Endothelial cell of umbilical vein (primary cell): ENCODE measurements around the gene SNRNP35. TPM values are rescaled to one million over a fixed set of nuclear protein-coding genes. Genes with fewer than 3 reads are reported as not detected.

Experiments used
- BruUV-seq: library from RNA; stranded (reverse); fragments of 400-500 nt; replicated peaks from 2 replicates; lab custom pipeline; 2021; lab: Mats Ljungman, UMichigan
- CTCF ChIA-PET: fragments of 300-600, 350-600 bp; sonication (Branson Sonifier 250); formaldehyde crosslinking; loops from one replicate; lab custom pipeline; 2021; ENCODE audit warnings: antibody characterized with exemption, inconsistent platforms; lab: Charles Lee
- POLR2A ChIA-PET: fragments of 300-600, 350-600 bp; sonication (Branson Sonifier 250); formaldehyde crosslinking; loops from one replicate; lab custom pipeline; 2021; ENCODE audit warnings: antibody characterized with exemption, inconsistent platforms; lab: Charles Lee
- DNase-seq: peaks from one replicate; pipeline ENCODE4 v3.0.0-alpha.2; 2011; ENCODE audit warnings: low read depth, low spot score
- FAIRE-seq: peaks from 2 replicates; lab custom pipeline; 2011; peaks lifted over from hg19 to GRCh38; lab: Jason Lieb, UNC
- H2AFZ ChIP-seq: 2 replicates; pipeline ENCODE4 v1.6.0; 2012; ENCODE audit warnings: low read depth, low read length, control low read depth, inconsistent platforms
- H3K27ac ChIP-seq: 2 replicates; pipeline ENCODE4 v1.5.1; 2011; ENCODE audit warnings: low read depth, mild to moderate bottlenecking, control low read depth, low read length, moderate library complexity; ENCODE audit not compliant: insufficient read depth
- H3K27me3 ChIP-seq, 2 experiments: 2 replicates each; pipeline versions ENCODE4 v1.6.0 to v1.6.1; 2011; ENCODE audit warnings: low read length in 2 of 2, mixed read lengths in 1 of 2; ENCODE audit not compliant: control insufficient read depth in 2 of 2, insufficient read depth in 2 of 2
- H3K36me3 ChIP-seq, 2 experiments: 2 replicates in 1 of 2; 3 replicates in 1 of 2; pipeline ENCODE4 v1.5.1; 2011; ENCODE audit warnings: low read length in 2 of 2, mild to moderate bottlenecking in 1 of 2, moderate library complexity in 1 of 2; ENCODE audit not compliant: control insufficient read depth in 2 of 2, insufficient read depth in 2 of 2; ENCODE audit errors: extremely low read depth in 1 of 2
- H3K4me1 ChIP-seq: 3 replicates; pipeline ENCODE4 v1.5.1; 2011; ENCODE audit warnings: mild to moderate bottlenecking, low read length; ENCODE audit not compliant: control insufficient read depth, insufficient read depth; ENCODE audit errors: extremely low read depth
- H3K4me2 ChIP-seq: 2 replicates; pipeline ENCODE4 v1.6.1; 2011; ENCODE audit warnings: low read length, control low read depth, mixed read lengths; ENCODE audit not compliant: insufficient read depth
- H3K4me3 ChIP-seq, 3 experiments: fragments of 200-600 bp in 1 of 3; sonication (generic), shearing (Covaris generic) in 1 of 3; replicated peaks in 1 of 3; 2 replicates each; pipeline ENCODE4 v1.5.1; 2011 to 2016; ENCODE audit warnings: control low read depth in 3 of 3, low read length in 3 of 3, mild to moderate bottlenecking in 2 of 3, inconsistent platforms in 1 of 3, low read depth in 1 of 3, moderate library complexity in 1 of 3; ENCODE audit not compliant: insufficient read depth in 1 of 3
- H3K79me2 ChIP-seq: 2 replicates; pipeline ENCODE4 v1.6.0; 2012; ENCODE audit warnings: low read length, inconsistent platforms; ENCODE audit not compliant: control insufficient read depth, insufficient read depth
- H3K9ac ChIP-seq: replicated peaks from 2 replicates; pipeline ENCODE3; 2011; ENCODE audit warnings: low read length, control low read depth; ENCODE audit not compliant: insufficient read depth; ENCODE audit errors: extremely low read depth
- H3K9me1 ChIP-seq: replicated peaks from 3 replicates; pipeline ENCODE4 v1.6.0; 2011; ENCODE audit warnings: mild to moderate bottlenecking, low read length; ENCODE audit not compliant: control insufficient read depth, insufficient read depth; ENCODE audit errors: extremely low read depth
- H3K9me3 ChIP-seq: replicated peaks from 2 replicates; pipeline ENCODE4 v1.5.1; 2012; ENCODE audit warnings: low read length, inconsistent platforms; ENCODE audit not compliant: control insufficient read depth, insufficient read depth
- H4K20me1 ChIP-seq: replicated peaks from 2 replicates; pipeline ENCODE3; 2011; ENCODE audit warnings: mild to moderate bottlenecking, low read length; ENCODE audit not compliant: control insufficient read depth, insufficient read depth; ENCODE audit errors: extremely low read depth
- EZH2 ChIP-seq: IDR thresholded peaks from 2 replicates; pipeline ENCODE4 v1.6.1; 2012; ENCODE audit warnings: borderline replicate concordance, low read depth, mild to moderate bottlenecking, moderate library complexity, low read length, inconsistent platforms; ENCODE audit not compliant: severe bottlenecking
- FOS ChIP-seq: IDR thresholded peaks from 2 replicates; pipeline ENCODE4 v1.6.1; 2011; ENCODE audit warnings: mild to moderate bottlenecking, low read length, moderate library complexity, borderline replicate concordance; ENCODE audit not compliant: insufficient read depth
- GATA2 ChIP-seq: IDR thresholded peaks from 2 replicates; pipeline ENCODE4 v1.7.0; 2011; ENCODE audit warnings: low read depth, mild to moderate bottlenecking, moderate library complexity, mixed read lengths, low read length; ENCODE audit not compliant: insufficient read length, insufficient read depth
- JUN ChIP-seq: IDR thresholded peaks from 2 replicates; pipeline ENCODE4 v1.6.1; 2011; ENCODE audit warnings: borderline replicate concordance, low read depth; ENCODE audit not compliant: insufficient read length, insufficient read depth
- MYC ChIP-seq: IDR thresholded peaks from one replicate; pipeline ENCODE4 v1.6.1; 2011; ENCODE audit warnings: mild to moderate bottlenecking, low read depth, low read length
- POLR2A ChIP-seq: IDR thresholded peaks from 2 replicates; pipeline ENCODE4 v1.6.1; 2012; ENCODE audit warnings: low read depth, mild to moderate bottlenecking, control low read depth, low read length
- POLR2AphosphoS5 ChIP-seq: IDR thresholded peaks from 2 replicates; pipeline ENCODE4 v1.6.1; 2012; ENCODE audit warnings: low read depth, mild to moderate bottlenecking, control low read depth, low read length, moderate library complexity; ENCODE audit not compliant: insufficient read depth
- dilution Hi-C: fragments of 300-500 bp; cut with MboI; formaldehyde crosslinking; loops from one replicate; pipeline ENCODE4 v1.15.0; 2019; ENCODE audit warnings: low sequenced_read_pairs; ENCODE audit not compliant: extremely low pct_ligation_motif_present
- intact Hi-C: fragments of 100-400 bp; cut with micrococcal nuclease; formaldehyde crosslinking; loops from one replicate; pipeline ENCODE4 v1.10.0; 2022
- polyA plus RNA-seq, 4 experiments: library from polyadenylated mRNA; depleted of rRNA in 3 of 4; stranded (reverse) in 3 of 4; unstranded in 1 of 4; fragments of >200 nt; gene quantifications; 2 replicates each; pipeline versions ENCODE4 v1.2.1 to v1.2.3, GENCODE V29; 2011 to 2012; ENCODE audit warnings: missing spikeins in 1 of 4
- total RNA-seq: library from RNA; stranded (reverse); gene quantifications from 2 replicates; pipeline ENCODE4 v1.2.3, GENCODE V29; 2021
- TF ChIP-seq, protein P1 (sequence below), 2 donors: IDR thresholded peaks; 1 replicate in 1 of 2; 2 replicates in 1 of 2; pipeline ENCODE4 v1.5.1; 2011; ENCODE audit warnings: low read length in 2 of 2, mild to moderate bottlenecking in 2 of 2, moderate library complexity in 2 of 2, control low read depth in 1 of 2, inconsistent platforms in 1 of 2, low read depth in 1 of 2; ENCODE audit not compliant: insufficient read depth in 1 of 2; ENCODE audit errors: extremely low read depth in 1 of 2
- TF ChIP-seq, protein P2 (sequence below): IDR thresholded peaks from 2 replicates; pipeline ENCODE4 v1.6.1; 2011; ENCODE audit not compliant: insufficient read depth, insufficient read length

SNRNP35 gene
- total and polyA plus RNA-seq, 2 donors (not counting 3 experiments of a cell fraction or from before 2014, with no cell fraction given), result 15.9 to 30.6 TPM

DNA sequence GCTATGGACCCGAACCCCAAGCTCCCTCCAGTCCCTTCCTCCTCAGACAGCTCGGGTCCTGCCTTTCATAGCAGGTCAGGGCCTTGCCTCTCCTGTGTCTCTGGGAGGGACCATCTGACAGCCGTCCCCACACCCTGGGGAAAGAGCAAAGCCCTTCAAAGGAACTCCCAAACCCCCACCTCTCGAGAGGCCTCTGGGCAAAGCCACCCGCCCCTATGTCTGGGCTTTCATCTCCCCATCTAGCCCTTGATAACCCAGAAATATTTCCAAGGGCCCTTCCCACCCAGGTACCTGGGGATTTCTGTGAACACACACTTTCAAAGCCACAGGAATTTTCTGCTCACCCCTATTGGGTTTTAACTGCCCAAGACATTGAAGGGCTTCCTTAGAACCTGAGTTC lies 32.1 kb downstream of the SNRNP35 start:
- no peak overlapping the region for H3K27ac ChIP-seq
- no peaks in the 10 kb centered on the region for H3K9me1 ChIP-seq
- TF ChIP-seq POLR2A, result no peak
- TF ChIP-seq, protein P1, sequence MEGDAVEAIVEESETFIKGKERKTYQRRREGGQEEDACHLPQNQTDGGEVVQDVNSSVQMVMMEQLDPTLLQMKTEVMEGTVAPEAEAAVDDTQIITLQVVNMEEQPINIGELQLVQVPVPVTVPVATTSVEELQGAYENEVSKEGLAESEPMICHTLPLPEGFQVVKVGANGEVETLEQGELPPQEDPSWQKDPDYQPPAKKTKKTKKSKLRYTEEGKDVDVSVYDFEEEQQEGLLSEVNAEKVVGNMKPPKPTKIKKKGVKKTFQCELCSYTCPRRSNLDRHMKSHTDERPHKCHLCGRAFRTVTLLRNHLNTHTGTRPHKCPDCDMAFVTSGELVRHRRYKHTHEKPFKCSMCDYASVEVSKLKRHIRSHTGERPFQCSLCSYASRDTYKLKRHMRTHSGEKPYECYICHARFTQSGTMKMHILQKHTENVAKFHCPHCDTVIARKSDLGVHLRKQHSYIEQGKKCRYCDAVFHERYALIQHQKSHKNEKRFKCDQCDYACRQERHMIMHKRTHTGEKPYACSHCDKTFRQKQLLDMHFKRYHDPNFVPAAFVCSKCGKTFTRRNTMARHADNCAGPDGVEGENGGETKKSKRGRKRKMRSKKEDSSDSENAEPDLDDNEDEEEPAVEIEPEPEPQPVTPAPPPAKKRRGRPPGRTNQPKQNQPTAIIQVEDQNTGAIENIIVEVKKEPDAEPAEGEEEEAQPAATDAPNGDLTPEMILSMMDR (IDR thresholded peaks at IDR 0.05; ENCODE audit: extremely low read depth in 1 of 2, insufficient read depth in 1 of 2, low read depth in 1 of 2, low read length in 2 of 2), result no peak
- no peak for TF ChIP-seq FOS
- TF ChIP-seq JUN, result no peak
- TF ChIP-seq POLR2AphosphoS5, result no peak
- no peak for TF ChIP-seq GATA2
- no peak for TF ChIP-seq MYC
- TF ChIP-seq, protein P2, sequence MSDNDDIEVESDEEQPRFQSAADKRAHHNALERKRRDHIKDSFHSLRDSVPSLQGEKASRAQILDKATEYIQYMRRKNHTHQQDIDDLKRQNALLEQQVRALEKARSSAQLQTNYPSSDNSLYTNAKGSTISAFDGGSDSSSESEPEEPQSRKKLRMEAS, result no peak
- TF ChIP-seq EZH2, result no peak
- no peaks in the 10 kb centered on the region for H3K4me1 ChIP-seq
- H3K27me3 ChIP-seq, result no peaks in the 10 kb centered on the region
- no peaks in the 10 kb centered on the region for H4K20me1 ChIP-seq
- no peaks in the 10 kb centered on the region for H3K9me3 ChIP-seq
- no peak for FAIRE-seq
- dilution Hi-C loops, result no loop called here
- ChIA-PET POLR2A (interaction anchor here (0.5 to 0.7 kb wide), 2 partner anchors 33 to 986 kb away, joined by 3 to 5 read pairs; no protein-coding TSS in a partner anchor), CTCF (no interaction called here)
- no peak overlapping the region for H3K4me2 ChIP-seq
- intact Hi-C loops, result no loop called here
- no peaks in the 10 kb centered on the region for H3K79me2 ChIP-seq
- H3K9ac ChIP-seq, result no peak overlapping the region
- BruUV-seq, result no TSS peak
- no peak overlapping the region for H2AFZ ChIP-seq
- no peak overlapping the region for H3K4me3 ChIP-seq
- DNase-seq, result no peak
- peaks cover 0 to 6% of the 10 kb centered on the region in 2 experiments for H3K36me3 ChIP-seq
